ENCODE measurements around the gene TOMM40.

Gene TOMM40

DNA sequence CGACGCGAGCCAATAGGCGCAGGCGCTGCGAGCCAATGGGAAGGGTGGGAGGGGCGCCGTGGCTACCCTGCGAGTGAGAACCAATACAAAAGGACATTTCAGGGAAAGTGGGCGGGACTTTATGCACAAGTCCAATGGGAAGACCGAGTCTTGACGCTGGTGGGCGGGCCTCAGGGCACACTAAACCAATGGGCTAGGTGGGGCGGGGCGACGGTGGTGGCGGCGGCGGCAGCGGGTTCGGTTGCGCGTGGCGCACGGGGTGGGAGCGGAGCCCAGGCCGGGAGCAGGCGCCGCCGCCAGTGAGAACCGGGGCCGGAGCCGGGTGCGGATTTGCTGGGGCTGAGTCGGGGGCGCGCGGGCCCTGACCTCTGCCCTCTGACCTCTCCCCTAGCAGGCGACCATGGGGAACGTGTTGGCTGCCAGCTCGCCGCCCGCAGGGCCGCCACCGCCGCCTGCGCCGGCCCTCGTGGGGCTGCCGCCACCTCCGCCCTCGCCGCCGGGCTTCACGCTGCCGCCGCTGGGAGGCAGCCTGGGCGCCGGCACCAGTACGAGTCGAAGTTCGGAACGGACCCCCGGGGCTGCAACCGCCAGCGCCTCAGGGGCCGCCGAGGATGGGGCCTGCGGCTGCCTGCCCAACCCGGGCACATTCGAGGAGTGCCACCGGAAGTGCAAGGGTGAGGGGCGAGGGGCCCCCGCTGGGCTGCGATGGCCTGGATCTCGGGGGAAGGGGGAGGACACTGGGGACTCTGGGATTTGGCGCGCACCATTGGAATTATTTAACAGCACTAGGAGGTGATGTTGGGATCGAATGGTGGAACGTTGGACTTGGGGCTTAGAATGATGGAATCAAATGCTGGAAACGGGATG is at the start of gene TOMM40:
TSS of gene TOMM40 (plus strand) at position 239 of the 867 bp plus-strand sequence. CDS start at position 401, 162 bp downstream.
- ChIA-PET CTCF (no interaction called here), POLR2A (ENCODE audit: low non-redundant PET) (interaction anchor here (0.6 to 0.7 kb wide), 3 partner anchors 32 to 1914 kb away, joined by 3 to 5 read pairs (median 5); no protein-coding TSS in a partner anchor)
- TF ChIP-seq, protein P1, sequence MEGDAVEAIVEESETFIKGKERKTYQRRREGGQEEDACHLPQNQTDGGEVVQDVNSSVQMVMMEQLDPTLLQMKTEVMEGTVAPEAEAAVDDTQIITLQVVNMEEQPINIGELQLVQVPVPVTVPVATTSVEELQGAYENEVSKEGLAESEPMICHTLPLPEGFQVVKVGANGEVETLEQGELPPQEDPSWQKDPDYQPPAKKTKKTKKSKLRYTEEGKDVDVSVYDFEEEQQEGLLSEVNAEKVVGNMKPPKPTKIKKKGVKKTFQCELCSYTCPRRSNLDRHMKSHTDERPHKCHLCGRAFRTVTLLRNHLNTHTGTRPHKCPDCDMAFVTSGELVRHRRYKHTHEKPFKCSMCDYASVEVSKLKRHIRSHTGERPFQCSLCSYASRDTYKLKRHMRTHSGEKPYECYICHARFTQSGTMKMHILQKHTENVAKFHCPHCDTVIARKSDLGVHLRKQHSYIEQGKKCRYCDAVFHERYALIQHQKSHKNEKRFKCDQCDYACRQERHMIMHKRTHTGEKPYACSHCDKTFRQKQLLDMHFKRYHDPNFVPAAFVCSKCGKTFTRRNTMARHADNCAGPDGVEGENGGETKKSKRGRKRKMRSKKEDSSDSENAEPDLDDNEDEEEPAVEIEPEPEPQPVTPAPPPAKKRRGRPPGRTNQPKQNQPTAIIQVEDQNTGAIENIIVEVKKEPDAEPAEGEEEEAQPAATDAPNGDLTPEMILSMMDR (conservative IDR thresholded peaks at IDR 0.05; ENCODE audit: low read depth), result no peak; the same call in 1 of the 2 replicates
- peak within 1 kb of the TSS; percentile 93 for H3K27ac ChIP-seq
- DNase-seq (ENCODE audit: low spot score), result no peak

DNA sequence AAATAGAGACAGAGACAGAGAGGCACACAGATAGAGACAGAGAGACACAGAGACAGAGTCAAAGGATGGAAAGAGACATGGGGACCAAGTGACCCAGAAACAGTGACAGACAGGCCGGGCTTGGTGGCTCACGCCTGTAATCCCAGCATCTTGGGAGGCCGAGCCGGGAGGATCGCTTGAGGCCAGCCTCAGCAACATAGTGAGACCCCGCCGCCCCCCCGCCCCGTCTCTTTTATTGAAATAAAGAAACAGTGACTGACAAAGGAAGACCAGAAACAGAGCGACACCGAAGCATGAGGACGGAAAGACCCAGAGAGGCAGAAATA is 45.8 kb upstream of the TOMM40 start:
- H3K27ac ChIP-seq, result peak overlapping the region; percentile 82
- TF ChIP-seq, protein P1 (conservative IDR thresholded peaks at IDR 0.05; ENCODE audit: low read depth), result no peak
- ChIA-PET POLR2A (ENCODE audit: low non-redundant PET) (interaction anchor here (1.1 kb wide), 1 partner anchor 36 kb away, joined by 3 read pairs; no protein-coding TSS in a partner anchor), CTCF (interaction anchor here (0.8 to 1.3 kb wide), 3 partner anchors 43 to 122 kb away, joined by 3 to 5 read pairs (median 3); no protein-coding TSS in a partner anchor)
- no peak for DNase-seq (ENCODE audit: low spot score)

DNA sequence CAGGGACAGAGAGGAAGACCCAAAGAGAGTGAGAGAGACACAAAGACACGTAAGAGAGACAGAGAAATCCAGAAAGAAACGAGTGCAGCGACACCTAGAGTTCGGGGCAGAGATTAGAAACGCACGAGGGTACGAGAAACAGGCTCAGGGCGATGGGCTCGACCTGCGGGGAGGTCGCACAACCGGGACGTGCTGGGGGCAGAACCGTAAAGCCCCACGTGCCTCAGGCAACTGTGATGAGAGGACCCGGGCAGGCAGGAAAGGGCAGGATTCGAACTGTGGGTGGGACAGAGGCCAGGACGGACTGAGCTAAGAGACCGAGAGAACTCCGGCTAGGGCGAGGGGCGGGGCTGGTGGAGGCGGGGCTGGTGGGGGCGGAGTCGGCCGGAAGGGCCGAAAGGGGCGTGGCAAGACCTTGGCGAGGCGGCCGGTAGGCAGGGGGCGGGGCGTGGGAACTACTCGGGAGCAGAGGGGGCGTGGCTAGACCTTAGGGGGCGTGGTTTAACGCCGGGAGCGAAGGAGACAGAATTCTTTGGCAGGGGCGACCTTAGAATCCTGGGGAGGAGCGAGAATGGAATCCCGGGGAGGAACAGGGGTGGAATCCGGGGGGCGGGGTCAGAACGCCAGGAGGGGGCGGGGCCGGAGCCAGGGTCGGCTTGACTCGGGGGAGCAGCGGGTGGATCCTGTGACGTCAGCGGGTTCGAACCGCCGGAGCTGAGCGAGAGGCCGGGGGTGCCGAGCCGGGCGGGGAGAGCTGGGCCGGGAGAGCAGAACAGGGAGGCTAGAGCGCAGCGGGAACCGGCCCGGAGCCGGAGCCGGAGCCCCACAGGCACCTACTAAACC is 45.2 kb upstream of the TOMM40 start, which contains the start of gene NECTIN2:
TSS of gene NECTIN2 (plus strand) at position 686 of the 843 bp plus-strand sequence. CDS start 229 bp downstream, outside the sequence.
- peak within 1 kb of the TSS; percentile 82 for H3K27ac ChIP-seq
- CTCF ChIA-PET, result interaction anchor here (0.6 to 0.9 kb wide), 6 partner anchors 8 to 122 kb away, joined by 3 to 5 read pairs (median 3); no protein-coding TSS in a partner anchor

DNA sequence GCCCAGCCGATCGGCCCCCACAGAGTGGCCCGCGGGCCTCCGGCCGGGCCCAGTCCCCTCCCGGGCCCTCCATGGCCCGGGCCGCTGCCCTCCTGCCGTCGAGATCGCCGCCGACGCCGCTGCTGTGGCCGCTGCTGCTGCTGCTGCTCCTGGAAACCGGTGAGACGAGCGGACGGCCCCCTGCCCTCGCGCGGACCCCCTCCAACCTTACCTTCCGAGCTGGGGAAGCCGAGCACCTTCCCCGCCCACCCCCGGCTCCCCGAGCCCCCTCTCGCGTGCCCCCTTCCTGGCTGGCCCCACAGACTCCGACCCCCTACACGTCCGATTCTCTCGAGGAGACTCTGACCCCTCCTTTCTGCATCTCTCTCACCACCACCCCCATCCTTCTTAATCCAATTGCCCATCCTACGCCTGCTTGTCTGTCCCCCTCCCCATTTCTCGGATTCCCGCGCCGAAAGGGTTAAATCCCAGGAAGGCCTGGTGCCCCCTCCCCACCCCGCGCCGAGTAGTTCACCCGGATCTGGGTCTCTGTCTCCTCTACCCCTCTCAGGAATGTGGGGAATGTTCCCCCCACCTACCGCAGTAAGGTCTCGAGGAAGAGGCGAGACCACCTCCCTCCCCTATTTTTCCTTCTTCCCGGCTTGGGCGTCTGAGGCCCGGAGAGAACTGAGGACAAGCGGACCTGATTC is 44.5 kb upstream of the TOMM40 start:
- peak; percentile 34 for DNase-seq (ENCODE audit: low spot score)
- CTCF ChIA-PET, result no interaction called here
- POLR2A ChIA-PET (ENCODE audit: low non-redundant PET), result interaction anchor here (0.6 to 1.1 kb wide), 2 partner anchors 37 to 44 kb away, joined by 3 read pairs; no protein-coding TSS in a partner anchor
- H3K27ac ChIP-seq, result peak overlapping the region; percentile 82
- TF ChIP-seq, protein P1 (conservative IDR thresholded peaks at IDR 0.05; ENCODE audit: low read depth), result no peak

More for the DNA sequence above, 45.2 kb upstream of the TOMM40 start, which contains the start of gene NECTIN2:
- DNase-seq (ENCODE audit: low spot score), result peak; percentile 100
- POLR2A ChIA-PET (ENCODE audit: low non-redundant PET), result interaction anchor here (0.6 to 1.1 kb wide), 2 partner anchors 36 to 44 kb away, joined by 3 read pairs; no protein-coding TSS in a partner anchor
- TF ChIP-seq, protein P1 (conservative IDR thresholded peaks at IDR 0.05; ENCODE audit: low read depth), result no peak; the same call in none of the 2 replicates

DNA sequence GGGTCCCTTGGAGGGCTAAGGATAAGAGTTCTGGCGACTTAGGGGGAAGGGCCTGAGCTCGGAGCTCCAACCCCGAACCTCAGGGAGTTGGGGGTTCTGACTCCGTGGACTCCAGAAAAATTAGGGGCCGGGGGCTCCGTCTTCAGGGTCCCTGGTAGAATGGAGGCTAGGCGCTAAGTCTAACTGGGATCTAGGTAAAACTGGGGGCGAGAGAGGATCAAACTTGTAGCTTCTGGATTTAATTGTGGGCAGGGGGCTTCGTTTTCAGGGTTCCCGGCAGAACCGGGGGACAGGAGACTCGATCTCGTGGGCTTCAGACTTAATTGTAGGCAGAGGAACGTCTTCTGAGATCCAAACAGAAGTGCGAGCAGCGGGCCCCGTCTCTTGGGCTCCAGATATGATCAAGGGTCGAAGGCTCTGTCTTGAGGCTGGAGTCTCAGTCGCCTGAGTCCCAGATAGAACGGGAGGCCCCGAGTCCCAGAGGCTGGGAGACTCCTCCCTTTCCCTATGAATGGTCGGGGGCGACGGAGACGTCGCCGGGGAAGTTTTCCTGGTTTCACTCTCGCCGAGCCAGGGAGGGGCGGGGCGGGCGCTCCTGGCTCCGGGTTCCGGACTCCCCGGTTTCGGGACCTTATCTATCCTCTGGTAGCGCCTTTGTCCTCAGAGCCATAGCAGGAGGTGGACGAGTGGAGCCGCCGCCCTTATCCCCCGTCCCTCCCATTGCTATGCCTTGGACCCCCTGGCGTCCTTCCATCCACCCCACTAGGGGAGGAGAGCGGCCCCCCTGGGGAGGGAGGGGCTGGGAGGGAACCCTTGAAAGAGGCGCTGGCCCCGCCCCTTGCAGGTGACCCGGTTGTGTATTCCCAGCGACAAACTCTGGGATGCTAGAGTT is 43.7 kb upstream of the TOMM40 start:
- ChIA-PET CTCF (no interaction called here), POLR2A (ENCODE audit: low non-redundant PET) (interaction anchor here (0.6 kb wide), 1 partner anchor 43 kb away, joined by 3 read pairs; no protein-coding TSS in a partner anchor)
- DNase-seq (ENCODE audit: low spot score), result peak; percentile 55
- TF ChIP-seq, protein P1 (conservative IDR thresholded peaks at IDR 0.05; ENCODE audit: low read depth), result no peak
- peak overlapping the region; percentile 82 for H3K27ac ChIP-seq
